Neural progenitor cell (in vitro differentiated cells): ENCODE data around the gene CLDN9.

Experiments used
- EZH2 ChIP-seq: fragments of 200-600 bp; sonication (generic); IDR thresholded peaks from 2 replicates; pipeline ENCODE4 v1.6.1; 2017; ENCODE audit warnings: antibody characterized with exemption, mild to moderate bottlenecking, moderate library complexity
- EZH2phosphoT487 ChIP-seq: fragments of 200-600 bp; sonication (generic); IDR thresholded peaks from 2 replicates; pipeline ENCODE4 v1.6.1; 2017; ENCODE audit warnings: antibody characterized with exemption

DNA sequence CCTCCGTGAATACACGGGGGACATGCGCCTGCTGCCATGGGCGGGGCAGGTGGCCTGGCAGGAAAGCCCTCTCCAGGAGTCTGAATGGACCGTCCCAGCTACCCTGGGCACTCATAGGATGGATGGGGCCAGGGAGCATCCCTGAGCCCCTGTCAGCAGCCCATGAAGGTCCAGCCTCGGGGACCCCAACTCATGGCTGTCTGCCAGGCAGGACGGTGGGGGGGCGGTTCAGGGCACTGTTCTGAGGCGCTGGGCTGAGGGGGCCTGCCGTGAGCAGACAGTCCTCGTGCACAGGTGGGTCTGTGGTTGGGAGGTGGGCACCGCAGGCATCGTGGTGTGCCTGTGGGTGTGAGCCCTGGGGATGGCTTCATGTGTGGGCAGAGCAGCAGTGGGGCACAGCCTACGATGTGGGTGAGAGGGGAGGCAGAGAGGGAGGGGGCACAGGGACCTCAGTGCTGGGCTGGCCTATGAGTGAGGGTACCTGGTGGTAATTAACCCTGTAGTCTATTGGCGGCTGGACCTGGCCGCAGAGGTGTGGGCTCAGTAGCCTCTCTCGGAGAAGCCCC is 26.0 kb upstream of the CLDN9 start:
- TF ChIP-seq EZH2 (no peak), EZH2phosphoT487 (no peak)
